Activated gamma-delta T cell (primary cell): Measurements from ENCODE around the gene GLYATL1.
"Not testable (repeated sequence)": the region's sequence is repeated elsewhere in the genome, so short reads cannot be mapped to it uniquely, and the experiment has no call there.

Source experiments
- DNase-seq: peaks from one replicate; lab custom pipeline; 2025; lab: John Stamatoyannopoulos, UW

GLYATL1 gene

DNA sequence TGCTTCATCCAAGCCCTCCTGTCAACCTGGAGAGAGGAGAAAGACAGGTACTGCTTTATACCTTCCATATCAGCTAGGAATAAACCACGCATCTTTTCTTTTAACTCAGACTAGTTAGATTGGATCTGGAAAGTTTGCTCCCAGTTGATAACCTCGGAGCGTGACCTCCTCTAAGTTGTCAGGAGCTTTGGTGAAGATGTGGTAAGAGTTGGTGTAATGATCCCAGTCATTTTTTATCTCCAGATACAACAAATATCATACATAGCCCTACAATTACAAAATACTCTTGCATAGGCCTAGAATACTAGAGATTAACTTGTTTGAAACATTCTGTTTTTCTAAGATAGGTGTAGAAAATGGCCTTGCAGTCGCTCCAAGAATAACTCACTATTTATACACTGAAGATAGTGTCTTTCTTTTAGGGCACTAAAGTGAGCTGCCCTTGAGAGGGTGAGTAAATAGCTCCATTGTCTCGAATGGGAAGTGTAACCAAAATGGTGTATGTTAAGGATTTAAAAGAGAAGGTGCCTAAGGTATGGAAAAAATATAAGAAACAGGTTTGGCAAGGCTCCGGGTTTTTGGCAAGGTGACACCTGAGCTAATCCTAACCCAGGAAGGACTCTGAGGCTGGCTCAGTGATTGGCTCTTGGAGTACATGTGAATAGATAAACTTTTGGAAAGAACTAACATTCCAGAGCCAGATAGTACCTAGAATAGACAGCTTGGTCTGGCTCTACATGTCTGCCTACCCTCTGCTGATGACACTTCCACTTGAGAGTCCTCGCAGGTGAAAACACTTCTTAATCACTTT, 59.4 kb downstream of the GLYATL1 start:
- no peak for DNase-seq

DNA sequence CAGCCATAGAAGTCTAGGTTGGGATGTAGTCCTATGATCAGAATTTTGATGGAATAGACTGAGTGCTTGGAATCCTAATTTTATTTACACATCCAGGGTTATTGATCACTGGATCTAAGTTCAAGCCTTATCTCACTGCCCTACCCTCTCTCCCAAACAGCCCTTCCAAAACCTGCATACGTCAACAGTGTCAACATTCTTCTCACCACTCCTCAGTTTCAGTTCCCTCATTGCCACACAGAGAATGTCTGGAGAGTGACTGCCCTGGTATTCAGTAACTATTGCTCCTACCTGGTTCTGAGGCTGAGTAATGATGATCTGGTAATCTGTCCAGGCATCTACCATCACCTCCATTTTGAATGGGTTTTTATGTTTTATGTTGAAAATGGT, 60.0 kb downstream of the GLYATL1 start:
- no peak for DNase-seq

DNA sequence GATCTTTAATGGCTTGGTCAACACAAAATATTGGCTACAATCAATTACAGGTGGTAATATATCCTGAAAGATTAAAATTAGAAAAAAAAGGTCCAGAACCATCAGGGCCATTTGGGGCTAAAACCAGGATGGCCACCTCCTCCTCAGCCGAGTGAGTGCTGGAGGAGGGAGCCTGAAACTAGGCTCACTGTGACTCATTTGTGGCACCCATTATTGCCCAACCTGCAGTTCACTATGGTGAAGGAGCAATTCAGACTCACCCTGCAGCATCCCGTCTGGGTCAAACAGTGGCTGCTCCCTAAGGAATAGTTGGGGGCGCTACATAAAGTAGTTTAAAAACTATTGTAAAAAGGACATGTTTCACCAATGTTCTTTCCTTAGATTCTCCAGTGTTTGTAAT, 60.7 kb downstream of the GLYATL1 start:
- no peak for DNase-seq

- DNase-seq, result not testable (repeated sequence)
These were observed 62.7 kb downstream of the GLYATL1 start for GRCh38 chr11:59002006-59002405.
